ENCODE data around the gene MAP3K14.

Gene MAP3K14

DNA sequence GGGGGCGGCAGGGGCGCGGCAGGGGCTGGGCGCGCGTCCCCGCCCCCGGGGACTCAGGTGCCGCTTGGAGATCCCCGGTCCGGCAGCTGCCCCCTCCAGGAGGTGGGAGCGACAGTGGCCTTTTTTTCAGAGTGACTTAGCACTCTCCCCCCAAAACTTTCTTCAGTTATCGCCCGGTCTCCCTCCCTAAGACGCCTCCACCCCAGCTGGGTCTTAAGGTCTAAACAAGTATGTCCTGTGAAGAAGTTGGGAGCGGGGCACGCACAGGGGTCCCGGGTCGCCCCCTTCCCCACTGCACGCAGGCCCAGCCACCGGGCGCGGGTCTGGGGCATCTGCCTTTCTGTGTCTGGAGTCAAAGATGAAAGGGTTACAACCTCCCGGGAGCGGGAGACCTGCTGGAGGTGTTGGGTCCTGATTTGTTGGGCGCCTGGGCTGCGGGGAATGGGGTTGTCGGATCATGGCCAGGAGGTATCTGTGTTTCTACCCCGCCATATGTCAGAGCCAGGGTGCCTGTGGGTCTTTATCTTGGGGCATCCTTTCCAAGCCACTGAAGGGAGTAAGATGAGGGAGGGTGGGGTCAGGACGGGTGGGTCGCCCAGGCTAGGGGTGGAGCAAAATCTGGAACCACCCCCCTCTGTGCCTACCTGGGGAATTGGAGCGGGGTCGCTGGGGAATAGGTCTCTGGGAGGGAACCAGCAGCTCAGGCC, 94.4 kb downstream of the MAP3K14 start:
- Histone ChIP-seq H3K4me3 (ENCODE audit: low read length, poor library complexity, severe bottlenecking) (peak overlapping the region; percentile 87), H4K20me1 (ENCODE audit: insufficient read depth, low read length, poor library complexity, severe bottlenecking) (peaks cover 21% of the 10 kb centered on the region), H3K9me3 (ENCODE audit: insufficient read depth, low read depth, low read length) (no peaks in the 10 kb centered on the region), H3K9ac (ENCODE audit: low read depth, low read length, poor library complexity, severe bottlenecking) (peak overlapping the region; percentile 99), H3K36me3 (ENCODE audit: insufficient read depth, low read length) (no peaks in the 10 kb centered on the region), H2AFZ (ENCODE audit: low read length) (no peak overlapping the region), H3F3A (ENCODE audit: low read depth) (peaks cover 15% of the 10 kb centered on the region), H3K4me1 (ENCODE audit: insufficient read depth, low read length, poor library complexity, severe bottlenecking) (peaks cover 58% of the 10 kb centered on the region), H3K79me2 (ENCODE audit: insufficient read depth, low read length) (peaks cover 83% of the 10 kb centered on the region), H3K27me3 (ENCODE audit: insufficient read depth, low read length, poor library complexity, severe bottlenecking) (no peaks in the 10 kb centered on the region), H3K9me2 (replicated peaks; ENCODE audit: low read depth, low read length) (no peaks in the 10 kb centered on the region), H3K4me2 (ENCODE audit: low read depth, low read length, poor library complexity, severe bottlenecking) (peak overlapping the region; percentile 87)
- TF ChIP-seq, protein P1, sequence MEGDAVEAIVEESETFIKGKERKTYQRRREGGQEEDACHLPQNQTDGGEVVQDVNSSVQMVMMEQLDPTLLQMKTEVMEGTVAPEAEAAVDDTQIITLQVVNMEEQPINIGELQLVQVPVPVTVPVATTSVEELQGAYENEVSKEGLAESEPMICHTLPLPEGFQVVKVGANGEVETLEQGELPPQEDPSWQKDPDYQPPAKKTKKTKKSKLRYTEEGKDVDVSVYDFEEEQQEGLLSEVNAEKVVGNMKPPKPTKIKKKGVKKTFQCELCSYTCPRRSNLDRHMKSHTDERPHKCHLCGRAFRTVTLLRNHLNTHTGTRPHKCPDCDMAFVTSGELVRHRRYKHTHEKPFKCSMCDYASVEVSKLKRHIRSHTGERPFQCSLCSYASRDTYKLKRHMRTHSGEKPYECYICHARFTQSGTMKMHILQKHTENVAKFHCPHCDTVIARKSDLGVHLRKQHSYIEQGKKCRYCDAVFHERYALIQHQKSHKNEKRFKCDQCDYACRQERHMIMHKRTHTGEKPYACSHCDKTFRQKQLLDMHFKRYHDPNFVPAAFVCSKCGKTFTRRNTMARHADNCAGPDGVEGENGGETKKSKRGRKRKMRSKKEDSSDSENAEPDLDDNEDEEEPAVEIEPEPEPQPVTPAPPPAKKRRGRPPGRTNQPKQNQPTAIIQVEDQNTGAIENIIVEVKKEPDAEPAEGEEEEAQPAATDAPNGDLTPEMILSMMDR (conservative IDR thresholded peaks at IDR 0.05; ENCODE audit: low read length), result no peak
- TF ChIP-seq EZH2phosphoT487 (IDR thresholded peaks at IDR 0.05; ENCODE audit: borderline replicate concordance), result no peak

DNA sequence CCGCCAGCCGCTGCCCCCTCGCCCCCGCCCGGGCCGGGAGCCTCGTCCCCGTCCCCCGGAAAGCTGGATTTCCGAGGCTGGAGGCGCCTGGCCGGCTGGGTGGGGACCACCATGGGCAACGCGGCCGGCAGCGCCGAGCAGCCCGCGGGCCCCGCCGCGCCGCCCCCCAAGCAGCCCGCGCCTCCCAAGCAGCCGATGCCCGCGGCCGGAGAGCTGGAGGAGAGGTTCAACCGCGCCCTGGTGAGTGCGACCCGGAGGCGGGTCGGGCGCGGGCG, 94.9 kb downstream of the MAP3K14 start:
- Histone ChIP-seq H3K9me2 (replicated peaks; ENCODE audit: low read depth, low read length) (no peaks in the 10 kb centered on the region), H3K79me2 (ENCODE audit: insufficient read depth, low read length) (peaks cover 78% of the 10 kb centered on the region), H3K27me3 (ENCODE audit: insufficient read depth, low read length, poor library complexity, severe bottlenecking) (no peaks in the 10 kb centered on the region), H3K9ac (ENCODE audit: low read depth, low read length, poor library complexity, severe bottlenecking) (peak overlapping the region; percentile 99), H4K20me1 (ENCODE audit: insufficient read depth, low read length, poor library complexity, severe bottlenecking) (peaks cover 21% of the 10 kb centered on the region), H3K4me3 (ENCODE audit: low read length, poor library complexity, severe bottlenecking) (peak overlapping the region; percentile 87), H3F3A (ENCODE audit: low read depth) (peaks cover 15% of the 10 kb centered on the region), H3K36me3 (ENCODE audit: insufficient read depth, low read length) (no peaks in the 10 kb centered on the region), H3K9me3 (ENCODE audit: insufficient read depth, low read depth, low read length) (no peaks in the 10 kb centered on the region), H3K4me1 (ENCODE audit: insufficient read depth, low read length, poor library complexity, severe bottlenecking) (peaks cover 53% of the 10 kb centered on the region), H2AFZ (ENCODE audit: low read length) (no peak overlapping the region), H3K4me2 (ENCODE audit: low read depth, low read length, poor library complexity, severe bottlenecking) (peak overlapping the region; percentile 87)
- TF ChIP-seq, protein P1 (conservative IDR thresholded peaks at IDR 0.05; ENCODE audit: low read length), result no peak
- no peak for TF ChIP-seq EZH2phosphoT487 (IDR thresholded peaks at IDR 0.05; ENCODE audit: borderline replicate concordance)

DNA sequence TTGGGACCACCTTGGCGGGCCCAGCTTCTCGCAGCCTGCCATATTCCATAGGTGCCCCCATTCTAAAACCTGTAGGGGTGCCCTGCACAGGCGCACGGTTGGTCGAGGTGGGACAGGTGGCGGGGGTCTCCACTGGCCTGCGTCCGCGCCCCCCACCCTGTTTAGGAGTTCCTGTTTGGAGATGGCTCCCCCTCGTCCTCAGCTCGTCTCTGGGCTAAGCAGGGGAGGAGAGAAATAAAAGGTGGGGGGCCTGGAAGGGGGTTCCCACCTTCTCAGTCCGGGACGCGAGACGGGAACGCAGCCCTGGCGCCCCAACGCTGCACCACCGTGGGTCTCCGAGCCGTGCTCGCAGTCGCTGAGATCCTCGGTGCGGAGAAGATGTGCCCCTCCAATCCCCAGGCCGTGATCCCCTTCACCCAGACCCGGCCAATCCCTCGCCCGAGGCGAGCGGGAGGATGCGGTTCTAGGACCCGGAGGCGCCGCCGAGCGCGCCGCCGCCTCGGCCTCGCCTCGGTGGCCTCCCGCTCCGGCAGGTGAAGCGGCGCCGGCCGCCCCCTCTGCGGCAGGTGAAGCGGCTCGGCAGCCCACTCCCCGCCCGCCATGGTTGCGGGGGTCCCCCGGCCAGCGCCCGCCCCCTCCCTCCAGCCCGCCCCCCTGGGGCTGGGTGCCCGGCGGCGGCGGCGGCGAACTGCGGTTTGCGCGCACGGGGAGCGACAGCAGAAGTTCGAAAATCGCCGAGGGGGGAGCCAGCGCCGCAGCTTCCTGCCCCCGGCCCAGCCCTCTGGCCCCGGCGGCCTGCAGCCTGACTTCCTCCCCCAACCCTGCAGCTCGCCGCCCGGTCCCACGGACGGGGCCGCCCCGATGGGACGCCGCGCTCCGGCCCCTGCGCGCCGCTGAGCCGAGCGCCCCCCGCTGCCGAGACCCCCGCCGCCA, 95.5 kb downstream of the MAP3K14 start, which contains the start of gene FMNL1:
Gene FMNL1, plus strand, starts transcription at position 805 of the 933 bp plus-strand sequence. CDS start 240 bp downstream, outside the sequence.
- Histone ChIP-seq H3K79me2 (ENCODE audit: insufficient read depth, low read length) (peaks cover 72% of the 10 kb centered on the region), H3F3A (ENCODE audit: low read depth) (peaks cover 15% of the 10 kb centered on the region), H3K27me3 (ENCODE audit: insufficient read depth, low read length, poor library complexity, severe bottlenecking) (no peaks in the 10 kb centered on the region), H3K4me3 (ENCODE audit: low read length, poor library complexity, severe bottlenecking) (peak within 1 kb of the TSS; percentile 87), H3K9ac (ENCODE audit: low read depth, low read length, poor library complexity, severe bottlenecking) (peak within 1 kb of the TSS; percentile 99), H3K4me1 (ENCODE audit: insufficient read depth, low read length, poor library complexity, severe bottlenecking) (peaks cover 47% of the 10 kb centered on the region), H4K20me1 (ENCODE audit: insufficient read depth, low read length, poor library complexity, severe bottlenecking) (peaks cover 21% of the 10 kb centered on the region), H3K9me2 (replicated peaks; ENCODE audit: low read depth, low read length) (no peaks in the 10 kb centered on the region), H3K4me2 (ENCODE audit: low read depth, low read length, poor library complexity, severe bottlenecking) (peak within 1 kb of the TSS; percentile 95), H3K36me3 (ENCODE audit: insufficient read depth, low read length) (no peaks in the 10 kb centered on the region), H2AFZ (ENCODE audit: low read length) (no peak within 1 kb of the TSS), H3K9me3 (ENCODE audit: insufficient read depth, low read depth, low read length) (no peaks in the 10 kb centered on the region)
- no peak for TF ChIP-seq EZH2phosphoT487 (IDR thresholded peaks at IDR 0.05; ENCODE audit: borderline replicate concordance)
- TF ChIP-seq, protein P1 (conservative IDR thresholded peaks at IDR 0.05; ENCODE audit: low read length), result no peak
